Heart left ventricle (tissue), 16 donors: ENCODE measurements around the gene PPIB. TPM values are rescaled to one million over a fixed set of nuclear protein-coding genes. Genes with fewer than 3 reads are reported as not detected.
A peak's percentile ranks its signal among the peaks of the same experiment; 100 is the strongest.

Source experiments
- ATAC-seq, 4 donors: fragments of 200-7000 bp; cut with Tn5 transposase; one replicate each; pipeline ENCODE4 v1.9.1; 2020 to 2022; ENCODE audit warnings: moderate library complexity in 4 of 4, mild to moderate bottlenecking in 3 of 4, moderate number of reproducible peaks in 1 of 4
- DNase-seq, 5 donors: peaks; one replicate each; pipeline ENCODE4 v3.0.0-alpha.2; 2020
- H3K27ac ChIP-seq, 12 donors: fragments of 200-600 bp; sonication (generic) in 4 of 12; one replicate each; pipeline versions ENCODE4 v1.5.0 to v1.8.0; 2016 to 2022; ENCODE audit warnings: mild to moderate bottlenecking in 2 of 12
- H3K27me3 ChIP-seq, 9 donors: fragments of 200-600 bp; sonication (generic) in 2 of 9; one replicate each; pipeline versions ENCODE4 v1.5.1 to v1.8.0; 2016 to 2022; ENCODE audit warnings: mild to moderate bottlenecking in 3 of 9
- H3K36me3 ChIP-seq, 9 donors: fragments of 200-600 bp; sonication (generic) in 2 of 9; one replicate each; pipeline versions ENCODE4 v1.5.0 to v1.8.0; 2018 to 2022; ENCODE audit warnings: mild to moderate bottlenecking in 2 of 9
- H3K4me1 ChIP-seq, 12 donors: fragments of 200-600 bp; sonication (generic) in 4 of 12; one replicate each; pipeline versions ENCODE4 v1.5.0 to v1.8.0; 2016 to 2022; ENCODE audit warnings: mild to moderate bottlenecking in 3 of 12
- H3K4me3 ChIP-seq, 12 donors: fragments of 200-600 bp; sonication (generic) in 4 of 12; one replicate each; pipeline versions ENCODE4 v1.5.0 to v1.8.0; 2017 to 2022; ENCODE audit warnings: mild to moderate bottlenecking in 9 of 12, moderate library complexity in 4 of 12
- H3K9me3 ChIP-seq, 12 donors: fragments of 200-600 bp; sonication (generic) in 4 of 12; one replicate each; pipeline versions ENCODE4 v1.5.0 to v1.8.0; 2016 to 2022; ENCODE audit warnings: mild to moderate bottlenecking in 1 of 12
- POLR2A ChIP-seq, 2 donors: fragments of 450-650 bp; IDR thresholded peaks; one replicate each; pipeline ENCODE4 v1.6.1; 2017; ENCODE audit warnings: antibody characterized with exemption in 2 of 2, mild to moderate bottlenecking in 2 of 2, moderate library complexity in 2 of 2
- WGBS, 4 donors: extraction: QIAGEN DNeasy Blood & Tissue Kit in 2 of 4; methylation state at CpG; one replicate each; pipeline versions ENCODE4 v1.1.5 to v1.1.7; 2013 to 2018; 5-methylcytosine and 5-hydroxymethylcytosine counted together
- intact Hi-C, 10 donors: fragments of 100-400 bp; cut with DNase I; formaldehyde crosslinking; loops; one replicate each; pipeline versions ENCODE4 v1.11.1 to v1.14.2; 2022
- polyA plus RNA-seq, 2 donors: library from polyadenylated mRNA; stranded (reverse); fragments of 200-250 nt; gene quantifications; one replicate each; pipeline ENCODE4 v1.2.3, GENCODE V29; 2013
- total RNA-seq, 9 donors: library from RNA; depleted of rRNA in 2 of 9; stranded (reverse); fragments of >200 nt in 2 of 9; fragmentation: NEBNext Ultra II Directional in 3 of 9; extraction: Animal tissue kit (Norgen Biotek cat#: 25700) in 3 of 9; gene quantifications; one replicate each; pipeline versions ENCODE4 v1.1.0 to v1.2.4, GENCODE V29; 2016 to 2023
- TF ChIP-seq, protein P1 (sequence below), 12 donors: fragments of 200-600 bp; sonication (generic) in 4 of 12; IDR thresholded peaks; one replicate each; pipeline versions ENCODE4 v1.5.0 to v1.8.0; 2018 to 2022; ENCODE audit warnings: antibody characterized with exemption in 12 of 12, mild to moderate bottlenecking in 5 of 12
- donor health status: ischemic (EF 13 %, LVEDD 7.1; RV severe dilation, severe dysfunction).
- donor health status: healthy with polysubstance abuse.
- donor health status: DM: no; HTN: yes; CAD: no.
- donor health status: DM: no; HTN: no; CAD: no.
- donor health status: ischemic (EF 25% LVEDD 6.9; RV normal size, moderate dysfunction).
- donor health status: ischemic (EF 25% LVEDD 5.7; RV mildly dilated, moderate dysfunction).
- donor health status: healthy.
- donor health status: DM: yes; HTN: yes; CAD: no.
- donor health status: ischemic (EF 35%, LVEDD 5.7; RV mildly dilated, moderate dysfunction).
- donor health status: nonischemic (EF 11% LVEDD 7.7; RV severe dilation, severe dysfunction).
- donor health status: DM: yes; HTN: yes; CAD: no.
- donor health status: PGD.
- donor health status: ischemic (EF 29% LVEDD 5.4; RV normal size, mild dysfunction).
- donor health status: nonischemic (EF 23%, LVEDD 6.1; RV moderate dilation, normal function).

PPIB gene
- total and polyA plus RNA-seq, 11 donors = 73.7 to 341 (median 116) TPM

DNA sequence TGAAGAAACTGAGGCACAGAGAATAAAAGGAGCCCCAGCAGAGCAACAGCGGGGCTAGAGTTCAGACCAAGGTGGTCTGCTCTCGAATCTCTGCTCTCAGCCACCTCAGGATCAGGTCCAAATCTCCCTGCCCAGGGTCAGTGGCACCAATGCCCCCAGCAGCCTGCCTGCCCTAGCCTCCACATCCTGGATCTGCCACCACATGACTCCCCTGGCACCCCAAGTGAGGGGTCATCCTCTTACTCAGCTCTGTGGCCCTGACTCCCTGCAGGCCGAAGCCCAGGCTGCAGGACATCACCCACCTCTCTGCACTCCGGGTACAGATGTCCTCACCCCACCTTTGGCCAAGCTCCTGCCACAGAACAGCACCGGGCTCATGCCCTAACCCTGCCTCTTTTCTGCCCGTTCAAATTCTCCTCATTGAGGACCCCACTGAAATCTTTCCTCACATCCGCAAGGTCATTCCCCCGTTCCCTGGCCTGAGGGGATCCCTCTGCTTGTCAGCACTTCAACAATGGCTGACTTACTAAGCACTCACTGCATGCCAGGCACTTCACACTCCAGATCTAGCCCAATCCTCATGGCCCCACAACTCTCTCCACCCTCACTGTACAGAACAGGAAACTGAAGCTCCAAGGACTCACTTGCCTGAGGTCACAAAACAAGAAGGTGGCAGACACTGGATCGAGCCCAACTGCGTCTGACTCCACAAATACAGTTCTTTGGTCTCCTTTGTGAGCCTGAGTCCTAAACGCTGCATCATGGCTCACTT lies 4.3 kb downstream of the PPIB start:
- peak in 2 of 5 donors; percentile 44 to 75 for DNase-seq
- no peaks in the 10 kb centered on the region for H3K27me3 ChIP-seq
- H3K4me3 ChIP-seq = no peak overlapping the region
- TF ChIP-seq POLR2A (IDR thresholded peaks at IDR 0.05) = no peak
- TF ChIP-seq, protein P1, sequence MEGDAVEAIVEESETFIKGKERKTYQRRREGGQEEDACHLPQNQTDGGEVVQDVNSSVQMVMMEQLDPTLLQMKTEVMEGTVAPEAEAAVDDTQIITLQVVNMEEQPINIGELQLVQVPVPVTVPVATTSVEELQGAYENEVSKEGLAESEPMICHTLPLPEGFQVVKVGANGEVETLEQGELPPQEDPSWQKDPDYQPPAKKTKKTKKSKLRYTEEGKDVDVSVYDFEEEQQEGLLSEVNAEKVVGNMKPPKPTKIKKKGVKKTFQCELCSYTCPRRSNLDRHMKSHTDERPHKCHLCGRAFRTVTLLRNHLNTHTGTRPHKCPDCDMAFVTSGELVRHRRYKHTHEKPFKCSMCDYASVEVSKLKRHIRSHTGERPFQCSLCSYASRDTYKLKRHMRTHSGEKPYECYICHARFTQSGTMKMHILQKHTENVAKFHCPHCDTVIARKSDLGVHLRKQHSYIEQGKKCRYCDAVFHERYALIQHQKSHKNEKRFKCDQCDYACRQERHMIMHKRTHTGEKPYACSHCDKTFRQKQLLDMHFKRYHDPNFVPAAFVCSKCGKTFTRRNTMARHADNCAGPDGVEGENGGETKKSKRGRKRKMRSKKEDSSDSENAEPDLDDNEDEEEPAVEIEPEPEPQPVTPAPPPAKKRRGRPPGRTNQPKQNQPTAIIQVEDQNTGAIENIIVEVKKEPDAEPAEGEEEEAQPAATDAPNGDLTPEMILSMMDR (IDR thresholded peaks at IDR 0.05) = no peak
- H3K4me1 ChIP-seq = peaks cover 13 to 77% (median 55%) of the 10 kb centered on the region in 12 donors
- intact Hi-C loops = no loop called here
- H3K36me3 ChIP-seq = peaks cover 0 to 80% (median 73%) of the 10 kb centered on the region in 9 donors
- H3K9me3 ChIP-seq = no peaks in the 10 kb centered on the region
- WGBS, 4 donors = 56 to 72% (median 66%) methylated on average over 11 of the region's 11 CpGs
- peak in 1 of 4 donors; percentile 3 for ATAC-seq
- H3K27ac ChIP-seq = peak overlapping the region; percentile 4 to 77 (median 49)

- no peak for TF ChIP-seq POLR2A (IDR thresholded peaks at IDR 0.05)
- TF ChIP-seq, protein P1 (IDR thresholded peaks at IDR 0.05) = no peak
- 67 to 100% (median 91%) methylated on average over 1 of the region's 1 CpG for WGBS, 4 donors
- peaks cover 19 to 84% (median 62%) of the 10 kb centered on the region in 12 donors for H3K4me1 ChIP-seq
- intact Hi-C loops = no loop called here
- no peak for DNase-seq
- no peak for ATAC-seq
- H3K27me3 ChIP-seq = peaks cover 0 to 8% (median 0%) of the 10 kb centered on the region in 9 donors
- no peak overlapping the region for H3K4me3 ChIP-seq
- peaks cover 0 to 80% (median 73%) of the 10 kb centered on the region in 9 donors for H3K36me3 ChIP-seq
- H3K9me3 ChIP-seq = no peaks in the 10 kb centered on the region
- H3K27ac ChIP-seq = peak overlapping the region in 5 of 12 donors; percentile 12 to 72 (median 57)
Measured at GRCh38 chr15:64157599-64158125, 5.2 kb downstream of the PPIB start.

GRCh38 chr15:64156652-64157331 lies 6.0 kb downstream of the PPIB start:
- H3K4me1 ChIP-seq = peaks cover 19 to 85% (median 65%) of the 10 kb centered on the region in 12 donors
- H3K27ac ChIP-seq = peak overlapping the region in 8 of 12 donors; percentile 34 to 70 (median 59)
- peak in 1 of 4 donors; percentile 5 for ATAC-seq
- peak in 2 of 5 donors; percentile 46 to 63 for DNase-seq
- H3K4me3 ChIP-seq = no peak overlapping the region
- peaks cover 0 to 80% (median 71%) of the 10 kb centered on the region in 9 donors for H3K36me3 ChIP-seq
- H3K27me3 ChIP-seq = peaks cover 0 to 16% (median 0%) of the 10 kb centered on the region in 9 donors
- intact Hi-C loops = no loop called here
- TF ChIP-seq, protein P1 (IDR thresholded peaks at IDR 0.05) = no peak
- no peak for TF ChIP-seq POLR2A (IDR thresholded peaks at IDR 0.05)
- WGBS, 4 donors = 69 to 78% (median 71%) methylated on average over 15 to 16 of the region's 16 CpGs
- no peaks in the 10 kb centered on the region for H3K9me3 ChIP-seq
